ENCODE data around the gene ATP2B1. TPM values are rescaled to one million over a fixed set of nuclear protein-coding genes. Genes with fewer than 3 reads are reported as not detected.

The ATP2B1 gene
- total RNA-seq, 4 donors from 2014 or later, result 16.7 to 172 (median 48.6) TPM

DNA sequence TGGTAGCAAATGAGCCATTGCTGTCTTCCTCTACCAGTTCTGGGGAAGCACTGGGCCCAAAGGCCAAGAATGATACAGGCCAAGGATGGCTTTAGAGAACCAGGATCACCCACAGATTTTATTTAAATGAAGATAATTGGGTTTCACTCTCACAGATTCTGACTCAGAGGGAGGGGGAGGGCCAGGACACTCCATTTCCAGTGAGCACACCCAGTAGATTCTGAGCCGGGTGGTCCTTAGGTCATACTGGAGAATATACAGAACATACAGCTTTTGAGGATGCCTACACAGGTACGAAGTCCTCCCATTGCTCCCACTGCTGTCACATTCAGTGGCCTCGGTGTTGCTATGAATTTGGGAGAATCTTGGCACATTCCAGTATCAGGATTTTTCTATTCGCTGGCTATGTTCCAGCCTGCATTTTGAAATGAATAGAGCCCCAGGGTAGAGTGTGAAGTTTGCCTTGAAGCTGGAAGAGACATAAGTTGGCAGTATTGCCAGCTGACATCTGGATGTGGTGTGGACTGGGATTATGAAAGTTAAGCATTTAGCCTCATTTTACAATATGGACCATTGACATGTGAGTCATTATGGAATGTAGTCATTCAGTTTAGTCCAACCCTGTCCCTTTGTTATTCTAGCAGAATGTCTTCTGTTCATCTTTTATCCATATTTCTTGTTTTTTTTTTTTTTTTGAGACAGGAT, 137.0 kb downstream of the ATP2B1 start:
- intact Hi-C loops (cut with DNase I; ENCODE audit: low total_unique reads), result no loop called here
- DNase-seq, result no peak
- peaks cover 0 to 5% of the 10 kb centered on the region in 2 donors for H3K4me1 ChIP-seq

DNA sequence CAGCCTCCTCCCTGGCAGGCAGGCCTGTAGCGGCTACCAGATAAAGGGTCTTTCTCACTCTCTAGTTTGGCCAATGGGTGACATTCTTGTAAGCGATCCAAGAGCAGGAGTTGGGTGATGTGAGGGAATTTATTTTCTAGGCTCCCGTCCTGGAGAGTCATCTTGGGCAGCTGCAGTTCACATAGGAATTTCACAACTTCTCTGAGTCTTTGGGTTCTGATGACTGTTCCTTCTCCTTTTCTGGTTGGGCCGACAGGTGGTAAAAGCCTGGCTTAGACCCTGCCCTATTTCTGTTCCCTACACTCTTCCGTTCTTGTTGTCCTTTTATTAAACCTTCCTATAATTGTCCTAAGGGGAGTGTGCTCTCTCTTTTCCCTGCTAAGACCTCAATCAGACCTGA, 140.2 kb downstream of the ATP2B1 start:
- no peak for DNase-seq
- Histone ChIP-seq H3K4me1 (no peaks in the 10 kb centered on the region), H3K27me3 (no peaks in the 10 kb centered on the region), H3K27ac (no peak overlapping the region), H3K4me3 (no peak overlapping the region), H3K9me3 (no peaks in the 10 kb centered on the region), H3K36me3 (no peaks in the 10 kb centered on the region)
- intact Hi-C loops (cut with DNase I; ENCODE audit: low total_unique reads), result no loop called here
- TF ChIP-seq, protein P1, sequence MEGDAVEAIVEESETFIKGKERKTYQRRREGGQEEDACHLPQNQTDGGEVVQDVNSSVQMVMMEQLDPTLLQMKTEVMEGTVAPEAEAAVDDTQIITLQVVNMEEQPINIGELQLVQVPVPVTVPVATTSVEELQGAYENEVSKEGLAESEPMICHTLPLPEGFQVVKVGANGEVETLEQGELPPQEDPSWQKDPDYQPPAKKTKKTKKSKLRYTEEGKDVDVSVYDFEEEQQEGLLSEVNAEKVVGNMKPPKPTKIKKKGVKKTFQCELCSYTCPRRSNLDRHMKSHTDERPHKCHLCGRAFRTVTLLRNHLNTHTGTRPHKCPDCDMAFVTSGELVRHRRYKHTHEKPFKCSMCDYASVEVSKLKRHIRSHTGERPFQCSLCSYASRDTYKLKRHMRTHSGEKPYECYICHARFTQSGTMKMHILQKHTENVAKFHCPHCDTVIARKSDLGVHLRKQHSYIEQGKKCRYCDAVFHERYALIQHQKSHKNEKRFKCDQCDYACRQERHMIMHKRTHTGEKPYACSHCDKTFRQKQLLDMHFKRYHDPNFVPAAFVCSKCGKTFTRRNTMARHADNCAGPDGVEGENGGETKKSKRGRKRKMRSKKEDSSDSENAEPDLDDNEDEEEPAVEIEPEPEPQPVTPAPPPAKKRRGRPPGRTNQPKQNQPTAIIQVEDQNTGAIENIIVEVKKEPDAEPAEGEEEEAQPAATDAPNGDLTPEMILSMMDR (IDR thresholded peaks at IDR 0.05), result no peak
- no peak for TF ChIP-seq POLR2A (IDR thresholded peaks at IDR 0.05)

More for the DNA sequence above, 137.0 kb downstream of the ATP2B1 start:
- no peak for TF ChIP-seq POLR2A (IDR thresholded peaks at IDR 0.05)
- TF ChIP-seq, protein P1 (IDR thresholded peaks at IDR 0.05), result no peak
- H3K27me3 ChIP-seq, result no peaks in the 10 kb centered on the region
- no peak overlapping the region for H3K4me3 ChIP-seq
- H3K36me3 ChIP-seq, result no peaks in the 10 kb centered on the region
- H3K27ac ChIP-seq, result no peak overlapping the region
- no peaks in the 10 kb centered on the region for H3K9me3 ChIP-seq

DNA sequence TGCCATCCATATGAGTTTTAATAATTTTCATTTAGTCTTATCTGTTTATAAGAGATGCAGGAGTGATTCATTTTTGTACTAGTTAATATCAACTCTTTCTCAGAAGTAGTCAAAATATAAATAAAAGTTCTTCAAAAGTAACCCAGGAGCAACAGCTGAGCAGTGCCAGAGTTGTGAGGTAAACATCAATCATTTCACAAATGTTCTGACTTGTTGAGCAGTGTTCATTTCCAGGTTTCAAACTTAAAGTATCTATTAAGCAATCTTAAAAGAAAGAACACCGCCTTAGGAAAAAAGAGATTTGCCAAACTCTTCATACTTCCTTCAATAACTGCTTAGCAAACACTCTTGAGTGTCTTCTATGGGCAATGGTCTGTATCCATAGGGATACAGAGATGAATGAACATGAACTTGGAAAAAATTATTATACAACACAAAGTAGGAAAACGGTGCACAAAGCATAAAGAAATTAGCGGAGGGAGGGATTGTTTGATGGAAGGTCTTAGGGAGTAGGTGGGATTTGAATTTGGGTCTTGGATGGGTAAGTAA, 140.9 kb downstream of the ATP2B1 start:
- TF ChIP-seq, protein P1 (IDR thresholded peaks at IDR 0.05), result no peak
- no peak for TF ChIP-seq POLR2A (IDR thresholded peaks at IDR 0.05)
- Histone ChIP-seq H3K4me1 (no peaks in the 10 kb centered on the region), H3K27ac (no peak overlapping the region), H3K36me3 (no peaks in the 10 kb centered on the region), H3K4me3 (no peak overlapping the region), H3K27me3 (no peaks in the 10 kb centered on the region), H3K9me3 (no peaks in the 10 kb centered on the region)
- intact Hi-C loops (cut with DNase I; ENCODE audit: low total_unique reads), result no loop called here
- no peak for DNase-seq

DNA sequence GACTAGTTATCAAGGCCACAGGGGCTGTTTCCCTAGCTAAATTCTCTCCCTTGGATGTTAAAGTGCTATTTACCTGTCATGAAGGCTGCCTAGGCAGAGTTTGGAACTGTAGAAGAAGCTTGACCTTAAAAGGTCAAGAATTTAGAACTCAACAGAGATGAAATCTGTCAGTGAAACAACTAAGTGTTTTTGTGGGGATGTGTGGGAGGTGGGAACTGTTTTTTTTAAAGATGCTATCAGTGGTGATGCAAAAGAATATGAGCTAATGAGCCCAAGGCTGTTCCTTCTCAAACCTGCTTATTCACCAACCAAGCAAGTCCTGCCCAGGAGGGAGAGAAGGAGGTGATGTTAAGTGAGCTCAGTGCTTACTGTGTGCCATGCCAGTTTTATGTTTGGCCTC, 142.0 kb downstream of the ATP2B1 start:
- DNase-seq, result peak in 1 of 2 donors; percentile 18
- Histone ChIP-seq H3K27ac (no peak overlapping the region), H3K9me3 (no peaks in the 10 kb centered on the region), H3K4me3 (no peak overlapping the region), H3K27me3 (no peaks in the 10 kb centered on the region), H3K4me1 (no peaks in the 10 kb centered on the region), H3K36me3 (no peaks in the 10 kb centered on the region)
- no peak for TF ChIP-seq POLR2A (IDR thresholded peaks at IDR 0.05)
- TF ChIP-seq, protein P1 (IDR thresholded peaks at IDR 0.05), result no peak
- intact Hi-C loops (cut with DNase I; ENCODE audit: low total_unique reads), result no loop called here

DNA sequence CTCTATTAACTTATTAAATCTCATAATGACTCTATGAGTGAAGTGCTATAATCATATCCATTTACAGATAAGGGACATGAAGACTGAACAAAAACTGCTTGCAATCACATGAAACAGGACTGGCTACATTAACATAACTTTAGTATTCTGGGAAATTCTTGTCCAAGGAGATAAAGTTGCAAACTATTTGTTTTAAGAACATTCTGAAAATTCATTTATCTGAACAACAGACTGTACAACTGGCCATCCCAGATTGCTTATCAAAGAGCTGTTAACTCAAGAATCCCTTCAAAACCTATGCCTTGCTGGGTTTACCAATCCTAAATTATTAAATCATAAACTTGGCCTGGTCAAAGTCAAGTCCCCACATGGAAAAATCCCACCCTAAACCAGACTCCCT, 143.6 kb downstream of the ATP2B1 start:
- Histone ChIP-seq H3K36me3 (no peaks in the 10 kb centered on the region), H3K9me3 (no peaks in the 10 kb centered on the region), H3K4me1 (no peaks in the 10 kb centered on the region), H3K27me3 (no peaks in the 10 kb centered on the region), H3K4me3 (no peak overlapping the region), H3K27ac (no peak overlapping the region)
- no peak for DNase-seq
- intact Hi-C loops (cut with DNase I; ENCODE audit: low total_unique reads), result no loop called here
- no peak for TF ChIP-seq POLR2A (IDR thresholded peaks at IDR 0.05)
- TF ChIP-seq, protein P1 (IDR thresholded peaks at IDR 0.05), result no peak

Measured in uterus (tissue), 4 donors.